Measurements from ENCODE around the gene TAPT1. TPM values are rescaled to one million over a fixed set of nuclear protein-coding genes. Genes with fewer than 3 reads are reported as not detected.

TAPT1 gene
- total and polyA plus RNA-seq, 8 donors = 7.3 to 27.7 (median 19.2) TPM

DNA sequence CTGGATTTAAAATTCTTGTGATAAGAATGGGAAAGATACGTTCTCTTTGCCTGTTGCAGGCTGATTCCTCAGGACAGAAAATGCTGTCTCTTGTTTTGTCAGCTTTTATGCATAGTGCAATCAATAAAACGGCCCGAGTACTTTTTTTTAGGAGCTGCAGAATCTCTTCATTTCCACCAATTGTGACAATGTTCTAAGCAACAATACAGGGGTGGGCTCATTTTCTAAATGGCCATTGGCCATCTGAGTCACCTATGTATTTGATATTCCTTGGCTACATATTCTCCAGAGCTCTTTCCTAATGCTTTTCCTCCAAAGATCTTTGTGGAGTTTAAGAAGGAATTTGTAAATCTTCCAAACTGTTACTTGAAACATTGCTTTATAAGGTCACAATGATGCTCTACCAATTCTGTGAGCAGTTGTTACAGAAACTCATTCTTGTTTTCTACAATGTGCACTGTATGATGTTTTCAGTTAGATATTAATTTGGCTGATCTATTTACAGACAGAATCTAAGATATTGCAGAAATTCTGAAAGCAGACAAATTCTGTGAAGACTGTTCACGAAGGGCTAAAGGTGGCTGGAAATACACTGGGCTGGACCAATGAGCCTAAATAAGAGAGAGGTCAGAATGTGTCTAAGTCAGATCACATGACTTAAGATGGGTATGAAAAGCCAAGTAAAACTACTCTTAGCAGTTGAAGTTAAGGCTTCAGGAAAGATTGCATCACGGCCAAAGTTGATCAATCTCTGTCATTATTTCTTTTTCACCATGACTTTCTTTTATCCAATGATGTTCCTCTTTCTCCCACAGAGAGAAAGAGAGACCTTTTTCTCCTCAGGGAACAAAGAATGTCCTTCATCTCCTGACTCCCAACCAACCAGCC, 33.4 kb downstream of the TAPT1 start:
- peaks cover 0 to 16% (median 0%) of the 10 kb centered on the region in 3 donors for H3K36me3 ChIP-seq
- H3K27me3 ChIP-seq = no peaks in the 10 kb centered on the region
- no peak overlapping the region for H3K4me3 ChIP-seq
- DNase-seq (no peak), FAIRE-seq (no peak), ATAC-seq (no peak)
- TF ChIP-seq, protein P1, sequence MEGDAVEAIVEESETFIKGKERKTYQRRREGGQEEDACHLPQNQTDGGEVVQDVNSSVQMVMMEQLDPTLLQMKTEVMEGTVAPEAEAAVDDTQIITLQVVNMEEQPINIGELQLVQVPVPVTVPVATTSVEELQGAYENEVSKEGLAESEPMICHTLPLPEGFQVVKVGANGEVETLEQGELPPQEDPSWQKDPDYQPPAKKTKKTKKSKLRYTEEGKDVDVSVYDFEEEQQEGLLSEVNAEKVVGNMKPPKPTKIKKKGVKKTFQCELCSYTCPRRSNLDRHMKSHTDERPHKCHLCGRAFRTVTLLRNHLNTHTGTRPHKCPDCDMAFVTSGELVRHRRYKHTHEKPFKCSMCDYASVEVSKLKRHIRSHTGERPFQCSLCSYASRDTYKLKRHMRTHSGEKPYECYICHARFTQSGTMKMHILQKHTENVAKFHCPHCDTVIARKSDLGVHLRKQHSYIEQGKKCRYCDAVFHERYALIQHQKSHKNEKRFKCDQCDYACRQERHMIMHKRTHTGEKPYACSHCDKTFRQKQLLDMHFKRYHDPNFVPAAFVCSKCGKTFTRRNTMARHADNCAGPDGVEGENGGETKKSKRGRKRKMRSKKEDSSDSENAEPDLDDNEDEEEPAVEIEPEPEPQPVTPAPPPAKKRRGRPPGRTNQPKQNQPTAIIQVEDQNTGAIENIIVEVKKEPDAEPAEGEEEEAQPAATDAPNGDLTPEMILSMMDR (IDR thresholded peaks at IDR 0.05) = no peak
- no peaks in the 10 kb centered on the region for H3K9me3 ChIP-seq
- intact Hi-C loops (cut with DNase I) = loop anchor here in 1 of 3 donors (10.0 kb wide), 1 partner anchor 168 kb away; no protein-coding TSS in a partner anchor
- 79 to 81% methylated on average over 5 of the region's 5 CpGs for WGBS, 2 donors
- H3K27ac ChIP-seq = no peak overlapping the region
- H3K4me1 ChIP-seq = peaks cover 0 to 11% (median 9%) of the 10 kb centered on the region in 3 donors

DNA sequence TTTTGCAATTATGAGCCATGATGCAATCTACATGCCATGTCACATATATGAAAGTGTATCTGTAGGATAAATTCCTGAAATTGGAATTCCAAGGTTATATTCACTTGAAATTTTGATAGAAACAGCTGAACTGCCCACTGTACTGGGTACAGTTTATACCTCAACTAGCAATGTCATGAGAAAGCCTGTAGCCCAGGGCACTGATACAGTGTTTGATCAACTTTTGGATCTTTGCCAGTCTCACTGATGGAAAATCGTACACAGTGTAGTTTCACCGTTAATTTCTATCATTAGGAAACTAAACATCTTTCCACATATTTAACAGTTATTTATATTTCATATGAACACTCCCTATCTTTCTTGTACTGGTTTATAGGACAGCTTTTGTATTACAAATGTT, 34.2 kb downstream of the TAPT1 start:
- no peak for FAIRE-seq
- WGBS, 2 donors = 11 to 13% methylated on average over 2 of the region's 2 CpGs
- intact Hi-C loops (cut with DNase I) = loop anchor here in 1 of 3 donors (10.0 kb wide), 1 partner anchor 167 kb away; no protein-coding TSS in a partner anchor

DNA sequence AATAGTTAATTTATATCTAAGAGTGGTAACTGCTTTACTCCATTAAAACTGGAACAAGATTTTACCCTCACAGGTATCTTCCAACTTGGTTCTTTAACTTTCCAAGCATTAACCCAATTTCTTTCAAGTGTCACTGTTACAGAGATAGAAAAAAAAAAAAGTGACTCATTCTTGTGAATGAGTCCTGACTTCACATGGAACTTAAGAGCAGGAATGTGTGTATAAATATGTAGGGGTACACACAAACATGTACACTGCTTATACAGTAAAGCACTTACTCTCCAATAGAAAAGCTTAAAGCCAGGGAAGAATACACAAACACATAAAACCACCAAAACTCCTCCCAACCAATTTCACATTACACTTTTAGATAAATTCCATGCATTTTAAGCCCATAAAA, 38.8 kb downstream of the TAPT1 start:
- no peaks in the 10 kb centered on the region for H3K9me3 ChIP-seq
- intact Hi-C loops (cut with DNase I) = no loop called here
- peaks cover 0 to 7% (median 3%) of the 10 kb centered on the region in 3 donors for H3K4me1 ChIP-seq
- DNase-seq (no peak), FAIRE-seq (no peak), ATAC-seq (no peak)
- H3K27me3 ChIP-seq = no peaks in the 10 kb centered on the region
- no peak overlapping the region for H3K4me3 ChIP-seq
- TF ChIP-seq, protein P1 (IDR thresholded peaks at IDR 0.05) = no peak
- H3K36me3 ChIP-seq = peaks cover 0 to 24% (median 0%) of the 10 kb centered on the region in 3 donors
- no peak overlapping the region for H3K27ac ChIP-seq

More for the DNA sequence above, 34.2 kb downstream of the TAPT1 start:
- ATAC-seq (peak in 3 of 4 donors; percentile 46 to 68 (median 59)), DNase-seq (no peak)
- Histone ChIP-seq H3K4me3 (no peak overlapping the region), H3K27me3 (no peaks in the 10 kb centered on the region), H3K9me3 (no peaks in the 10 kb centered on the region), H3K36me3 (peaks cover 0 to 24% (median 0%) of the 10 kb centered on the region in 3 donors), H3K27ac (no peak overlapping the region), H3K4me1 (peaks cover 0 to 9% (median 8%) of the 10 kb centered on the region in 3 donors)
- TF ChIP-seq, protein P1 (IDR thresholded peaks at IDR 0.05) = no peak

DNA sequence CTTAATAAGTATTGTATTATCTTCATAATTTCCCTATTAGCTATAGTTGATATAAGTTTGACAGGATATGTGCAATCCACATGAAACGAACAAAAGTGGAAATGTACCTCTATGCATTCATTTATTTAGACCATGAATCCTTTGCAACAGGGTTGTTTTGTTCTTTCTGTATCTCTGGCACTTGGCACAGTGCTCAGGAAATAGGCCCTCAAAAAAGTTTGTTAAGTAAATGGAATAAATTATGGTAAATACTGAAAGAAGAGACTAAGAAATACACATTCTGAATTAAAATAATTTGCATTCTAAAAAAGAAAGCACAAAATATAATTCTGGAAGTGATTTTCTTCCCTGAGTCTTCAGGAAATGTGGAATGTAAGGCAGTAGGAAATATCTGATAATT, 39.3 kb downstream of the TAPT1 start:
- 82 to 87% methylated on average over 1 of the region's 1 CpG for WGBS, 2 donors
- no peaks in the 10 kb centered on the region for H3K27me3 ChIP-seq
- H3K36me3 ChIP-seq = peaks cover 0 to 24% (median 0%) of the 10 kb centered on the region in 3 donors
- FAIRE-seq (no peak), ATAC-seq (no peak), DNase-seq (no peak)
- intact Hi-C loops (cut with DNase I) = no loop called here
- no peak overlapping the region for H3K4me3 ChIP-seq
- H3K9me3 ChIP-seq = no peaks in the 10 kb centered on the region
- H3K27ac ChIP-seq = no peak overlapping the region
- H3K4me1 ChIP-seq = peaks cover 0 to 2% (median 0%) of the 10 kb centered on the region in 3 donors
- TF ChIP-seq, protein P1 (IDR thresholded peaks at IDR 0.05) = no peak

DNA sequence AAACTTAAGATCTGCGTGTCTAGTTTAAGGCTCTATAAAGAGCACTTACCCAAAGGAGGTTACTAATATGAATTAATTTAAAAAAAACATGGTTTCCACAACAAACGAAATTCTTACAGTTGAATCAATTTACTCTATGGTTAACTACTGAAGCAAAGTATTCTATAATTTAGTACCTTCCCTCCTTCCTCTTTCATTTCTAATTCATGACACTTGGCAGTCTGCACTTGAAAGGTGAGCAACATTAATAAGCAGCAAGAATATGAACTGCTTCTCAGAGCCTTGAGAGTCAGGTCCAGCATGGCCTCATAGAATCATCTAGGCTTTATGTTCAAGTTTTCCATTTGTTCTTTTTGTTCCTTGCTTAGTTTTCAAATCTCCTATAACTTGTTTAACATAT, 42.7 kb downstream of the TAPT1 start:
- DNase-seq (no peak), ATAC-seq (no peak), FAIRE-seq (no peak)
- TF ChIP-seq, protein P1 (IDR thresholded peaks at IDR 0.05) = no peak
- Histone ChIP-seq H3K4me1 (no peaks in the 10 kb centered on the region), H3K27ac (no peak overlapping the region), H3K9me3 (no peaks in the 10 kb centered on the region), H3K4me3 (no peak overlapping the region), H3K36me3 (peaks cover 0 to 17% (median 0%) of the 10 kb centered on the region in 3 donors), H3K27me3 (no peaks in the 10 kb centered on the region)
- WGBS, 2 donors = 80 to 86% methylated on average over 2 of the region's 2 CpGs
- intact Hi-C loops (cut with DNase I) = no loop called here

Data from pancreas (tissue), 10 donors.